Central memory CD8-positive, alpha-beta T cell (primary cell): Measurements from ENCODE around the gene MAST4.

Experiments
- ATAC-seq: fragments of 150-1000 bp; cut with Tn5 transposase; replicated peaks from 2 replicates; pipeline ENCODE4 v1.10.0; 2022; ENCODE audit warnings: mild to moderate bottlenecking, moderate FRiP score, moderate number of reproducible peaks; ENCODE audit not compliant: poor library complexity, severe bottlenecking; ENCODE audit errors: extremely low read depth
- DNase-seq, 2 donors: peaks; one replicate each; pipeline ENCODE4 v3.0.0; 2021; ENCODE audit warnings: low spot score in 2 of 2
- H3K27ac Mint-ChIP-seq: one replicate; pipeline ENCODE4 v1.8.0; 2022; ENCODE audit warnings: low read depth, mild to moderate bottlenecking, moderate library complexity, mixed read lengths
- H3K27me3 Mint-ChIP-seq: one replicate; pipeline ENCODE4 v1.8.0; 2022; ENCODE audit warnings: mixed read lengths
- H3K36me3 Mint-ChIP-seq: one replicate; pipeline ENCODE4 v1.8.0; 2022; ENCODE audit warnings: mild to moderate bottlenecking, moderate library complexity, mixed read lengths; ENCODE audit not compliant: insufficient read depth
- H3K4me1 Mint-ChIP-seq: one replicate; pipeline ENCODE4 v1.8.0; 2022; ENCODE audit warnings: mixed read lengths
- H3K4me3 Mint-ChIP-seq: one replicate; pipeline ENCODE4 v1.8.0; 2022; ENCODE audit warnings: mild to moderate bottlenecking, moderate library complexity, mixed read lengths
- H3K9me3 Mint-ChIP-seq: one replicate; pipeline ENCODE4 v1.8.0; 2022; ENCODE audit warnings: mixed read lengths

MAST4 gene

GRCh38 chr5:66894480-66895240 is 298.5 kb downstream of the MAST4 start:
- no peak for DNase-seq
- H3K9me3 Mint-ChIP-seq = no peaks in the 10 kb centered on the region
- H3K27me3 Mint-ChIP-seq = peaks cover 50% of the 10 kb centered on the region
- no peak overlapping the region for H3K27ac Mint-ChIP-seq
- no peak for ATAC-seq
- no peak overlapping the region for H3K4me3 Mint-ChIP-seq
- peaks cover 2% of the 10 kb centered on the region for H3K36me3 Mint-ChIP-seq
- H3K4me1 Mint-ChIP-seq = no peaks in the 10 kb centered on the region

GRCh38 chr5:66896171-66896570 is 300.0 kb downstream of the MAST4 start:
- ATAC-seq (no peak), DNase-seq (no peak)
- Mint-ChIP-seq H3K27me3 (peaks cover 47% of the 10 kb centered on the region), H3K36me3 (peaks cover under 1% of the 10 kb centered on the region), H3K4me3 (no peak overlapping the region), H3K27ac (no peak overlapping the region), H3K4me1 (no peaks in the 10 kb centered on the region), H3K9me3 (no peaks in the 10 kb centered on the region)

- no peak overlapping the region for H3K4me3 Mint-ChIP-seq
- H3K36me3 Mint-ChIP-seq = no peaks in the 10 kb centered on the region
- H3K27ac Mint-ChIP-seq = no peak overlapping the region
- no peak for ATAC-seq
- no peaks in the 10 kb centered on the region for H3K4me1 Mint-ChIP-seq
- no peaks in the 10 kb centered on the region for H3K9me3 Mint-ChIP-seq
- DNase-seq = no peak
- peaks cover 44% of the 10 kb centered on the region for H3K27me3 Mint-ChIP-seq
These were observed 301.2 kb downstream of the MAST4 start for GRCh38 chr5:66897356-66897755.

- ATAC-seq (no peak), DNase-seq (no peak)
- H3K4me3 Mint-ChIP-seq = no peak overlapping the region
- H3K9me3 Mint-ChIP-seq = no peaks in the 10 kb centered on the region
- H3K4me1 Mint-ChIP-seq = no peaks in the 10 kb centered on the region
- H3K27me3 Mint-ChIP-seq = peaks cover 55% of the 10 kb centered on the region
- H3K36me3 Mint-ChIP-seq = no peaks in the 10 kb centered on the region
- H3K27ac Mint-ChIP-seq = no peak overlapping the region
These were observed 302.2 kb downstream of the MAST4 start for GRCh38 chr5:66898241-66898995.

GRCh38 chr5:66903218-66903617 is 307.0 kb downstream of the MAST4 start:
- H3K4me1 Mint-ChIP-seq = no peaks in the 10 kb centered on the region
- no peaks in the 10 kb centered on the region for H3K9me3 Mint-ChIP-seq
- no peak overlapping the region for H3K4me3 Mint-ChIP-seq
- H3K27ac Mint-ChIP-seq = no peak overlapping the region
- no peak for ATAC-seq
- H3K36me3 Mint-ChIP-seq = no peaks in the 10 kb centered on the region
- DNase-seq = no peak
- H3K27me3 Mint-ChIP-seq = peaks cover 37% of the 10 kb centered on the region

DNA sequence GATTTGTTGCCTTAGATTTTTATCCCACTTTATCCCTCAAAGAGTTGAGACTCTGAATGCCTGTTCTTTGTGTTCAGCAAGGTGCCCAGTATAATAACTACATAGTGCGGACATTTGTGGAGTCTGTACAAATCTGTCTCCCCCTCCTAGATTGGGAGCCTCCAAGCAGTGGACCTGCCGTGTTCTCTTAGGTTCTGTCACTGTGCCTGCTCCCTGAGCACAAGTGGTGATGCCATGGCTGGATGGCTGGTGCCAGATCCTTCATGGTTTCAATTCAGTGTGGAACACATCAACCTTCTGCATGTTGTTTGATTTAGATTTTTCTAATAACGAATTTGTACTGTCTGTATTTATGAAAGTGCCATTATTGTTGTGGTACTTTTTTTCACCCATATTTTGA is 307.5 kb downstream of the MAST4 start:
- no peak for ATAC-seq
- H3K36me3 Mint-ChIP-seq = no peaks in the 10 kb centered on the region
- DNase-seq = no peak
- H3K9me3 Mint-ChIP-seq = no peaks in the 10 kb centered on the region
- no peak overlapping the region for H3K4me3 Mint-ChIP-seq
- H3K4me1 Mint-ChIP-seq = no peaks in the 10 kb centered on the region
- peaks cover 35% of the 10 kb centered on the region for H3K27me3 Mint-ChIP-seq
- no peak overlapping the region for H3K27ac Mint-ChIP-seq

- H3K36me3 Mint-ChIP-seq = no peaks in the 10 kb centered on the region
- ATAC-seq = no peak
- no peak overlapping the region for H3K4me3 Mint-ChIP-seq
- H3K27ac Mint-ChIP-seq = no peak overlapping the region
- H3K4me1 Mint-ChIP-seq = no peaks in the 10 kb centered on the region
- H3K27me3 Mint-ChIP-seq = peaks cover 30% of the 10 kb centered on the region
- no peaks in the 10 kb centered on the region for H3K9me3 Mint-ChIP-seq
- no peak for DNase-seq
These were observed 308.0 kb downstream of the MAST4 start for GRCh38 chr5:66904189-66904588.

DNA sequence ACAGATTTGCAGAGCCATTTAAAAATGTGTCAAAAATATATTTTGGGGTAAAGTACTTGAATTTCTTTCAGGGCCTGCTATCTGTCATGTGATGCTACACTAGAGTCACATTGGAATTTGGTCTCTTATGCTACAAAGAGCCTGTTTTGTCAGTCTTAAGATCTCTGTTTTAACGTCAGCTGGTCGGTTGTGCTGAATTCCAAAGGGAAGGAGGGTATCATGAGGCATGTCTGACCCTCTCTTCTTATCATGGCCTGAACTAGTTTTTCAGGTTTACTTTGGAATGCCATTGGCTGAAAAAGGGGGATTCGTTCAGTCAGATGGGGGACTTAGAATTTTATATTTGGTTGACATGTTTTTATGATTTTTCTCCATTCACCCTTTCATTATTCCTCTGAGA is 309.8 kb downstream of the MAST4 start:
- H3K36me3 Mint-ChIP-seq = no peaks in the 10 kb centered on the region
- no peak for DNase-seq
- no peak overlapping the region for H3K4me3 Mint-ChIP-seq
- H3K27me3 Mint-ChIP-seq = peaks cover 22% of the 10 kb centered on the region
- no peak overlapping the region for H3K27ac Mint-ChIP-seq
- no peaks in the 10 kb centered on the region for H3K4me1 Mint-ChIP-seq
- ATAC-seq = no peak
- no peaks in the 10 kb centered on the region for H3K9me3 Mint-ChIP-seq

GRCh38 chr5:66908230-66908629 is 312.0 kb downstream of the MAST4 start:
- Mint-ChIP-seq H3K9me3 (no peaks in the 10 kb centered on the region), H3K36me3 (no peaks in the 10 kb centered on the region), H3K27ac (no peak overlapping the region), H3K4me1 (no peaks in the 10 kb centered on the region), H3K4me3 (no peak overlapping the region), H3K27me3 (peaks cover 12% of the 10 kb centered on the region)
- DNase-seq (no peak), ATAC-seq (no peak)

DNA sequence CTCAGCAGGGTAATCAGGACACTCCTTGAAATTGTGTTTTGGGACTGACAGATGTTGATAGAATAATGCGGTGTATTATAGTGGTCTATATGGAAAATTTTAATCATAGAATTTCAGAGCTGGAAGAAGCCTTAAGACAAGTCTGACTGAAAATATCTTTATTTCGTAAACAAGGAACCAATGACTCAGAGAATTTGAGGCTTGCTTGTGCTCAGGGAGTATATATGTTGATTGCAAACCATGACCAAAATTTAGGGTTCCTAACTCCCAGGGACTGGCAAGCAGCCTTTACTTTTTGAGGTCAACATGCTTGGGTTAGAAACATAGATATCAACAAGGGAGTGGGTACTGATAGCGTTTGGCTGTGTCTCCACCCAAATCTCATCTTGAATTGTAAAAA is 313.2 kb downstream of the MAST4 start:
- ATAC-seq (no peak), DNase-seq (no peak)
- Mint-ChIP-seq H3K4me1 (no peaks in the 10 kb centered on the region), H3K27me3 (peaks cover 11% of the 10 kb centered on the region), H3K36me3 (no peaks in the 10 kb centered on the region), H3K27ac (no peak overlapping the region), H3K9me3 (no peaks in the 10 kb centered on the region), H3K4me3 (no peak overlapping the region)

DNA sequence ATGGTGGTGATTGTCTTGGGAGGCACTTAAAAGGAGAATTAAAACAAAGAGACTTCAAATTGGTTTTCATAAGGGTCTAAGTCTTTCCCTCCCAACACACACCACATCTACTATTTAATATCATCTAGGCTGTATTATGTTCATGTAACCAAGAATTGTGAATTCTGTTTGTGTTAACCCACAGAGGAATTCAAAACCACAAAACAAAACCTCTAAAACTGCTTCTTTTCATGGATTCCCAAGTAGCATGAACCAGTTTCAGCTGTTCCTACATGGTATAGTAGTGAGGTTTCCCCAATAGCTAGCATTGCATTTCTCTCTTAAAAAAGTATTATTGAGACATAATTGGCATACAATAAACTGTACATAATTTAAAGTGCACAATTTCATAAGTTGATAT is 316.6 kb downstream of the MAST4 start:
- no peak overlapping the region for H3K27ac Mint-ChIP-seq
- H3K4me3 Mint-ChIP-seq = no peak overlapping the region
- H3K36me3 Mint-ChIP-seq = no peaks in the 10 kb centered on the region
- no peaks in the 10 kb centered on the region for H3K9me3 Mint-ChIP-seq
- ATAC-seq (no peak), DNase-seq (no peak)
- H3K4me1 Mint-ChIP-seq = no peaks in the 10 kb centered on the region
- H3K27me3 Mint-ChIP-seq = peaks cover 20% of the 10 kb centered on the region

DNA sequence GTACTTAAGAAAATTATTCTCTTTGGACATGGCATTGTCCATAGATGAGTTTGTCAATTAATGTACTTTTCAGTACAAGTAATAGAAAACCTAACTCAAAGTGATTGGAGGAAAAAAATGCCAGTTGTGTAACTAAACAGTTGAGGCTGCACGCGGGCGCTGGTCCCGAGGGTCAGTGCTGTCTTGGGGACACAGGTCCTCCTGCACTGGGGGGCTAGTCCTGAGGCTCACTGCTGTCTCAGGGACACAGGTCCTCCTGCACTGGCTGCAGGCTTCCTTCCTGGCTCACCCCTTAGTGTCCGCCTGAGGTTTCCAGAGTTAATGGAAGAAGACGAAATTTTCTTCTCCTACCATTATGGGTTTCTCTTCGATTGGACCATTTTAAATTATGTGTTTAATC is 319.3 kb downstream of the MAST4 start:
- Mint-ChIP-seq H3K27me3 (peaks cover 20% of the 10 kb centered on the region), H3K9me3 (no peaks in the 10 kb centered on the region), H3K4me3 (no peak overlapping the region), H3K4me1 (no peaks in the 10 kb centered on the region), H3K27ac (no peak overlapping the region), H3K36me3 (no peaks in the 10 kb centered on the region)
- DNase-seq (no peak), ATAC-seq (no peak)

GRCh38 chr5:66922881-66923280 is 326.7 kb downstream of the MAST4 start:
- H3K4me1 Mint-ChIP-seq = no peaks in the 10 kb centered on the region
- H3K27ac Mint-ChIP-seq = no peak overlapping the region
- H3K9me3 Mint-ChIP-seq = no peaks in the 10 kb centered on the region
- DNase-seq = no peak
- ATAC-seq = no peak
- H3K36me3 Mint-ChIP-seq = no peaks in the 10 kb centered on the region
- H3K4me3 Mint-ChIP-seq = no peak overlapping the region
- H3K27me3 Mint-ChIP-seq = peaks cover 34% of the 10 kb centered on the region
